ENCODE results near the gene GRPEL2.

DNA sequence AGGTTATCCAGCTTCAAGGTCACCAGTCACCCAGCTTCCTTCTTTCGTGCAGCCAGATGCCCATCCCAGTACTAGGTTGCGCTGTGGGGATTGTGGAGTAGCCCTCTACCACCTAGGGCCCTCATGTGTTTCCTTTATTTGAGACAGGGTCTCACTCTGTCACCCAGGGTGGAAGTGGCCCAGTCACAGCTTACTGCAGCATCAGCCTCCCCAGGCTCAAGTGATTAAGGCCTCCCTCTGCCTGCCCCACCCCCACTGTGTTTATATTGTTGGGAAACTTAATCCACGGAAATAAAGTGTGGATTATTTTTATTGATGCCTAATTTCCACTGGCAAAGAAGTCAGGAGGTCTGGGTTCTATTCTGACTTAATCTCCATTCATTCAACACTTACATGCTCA is 29.5 kb downstream of the GRPEL2 start:
- TF ChIP-seq ETS1 (IDR thresholded peaks at IDR 0.05) (no peak), EZH2 (IDR thresholded peaks at IDR 0.05; ENCODE audit: low read depth, unreplicated experiment) (no peak)
